T-helper 22 cell (primary cell): Measurements from ENCODE around the gene CTBP2.
"Not testable (repeated sequence)": the region's sequence is repeated elsewhere in the genome, so short reads cannot be mapped to it uniquely, and the experiment has no call there.

ENCODE experiments used
- DNase-seq: peaks from one replicate; pipeline ENCODE4 v3.0.0-alpha.2; 2020; ENCODE audit warnings: low read depth

The CTBP2 gene

DNA sequence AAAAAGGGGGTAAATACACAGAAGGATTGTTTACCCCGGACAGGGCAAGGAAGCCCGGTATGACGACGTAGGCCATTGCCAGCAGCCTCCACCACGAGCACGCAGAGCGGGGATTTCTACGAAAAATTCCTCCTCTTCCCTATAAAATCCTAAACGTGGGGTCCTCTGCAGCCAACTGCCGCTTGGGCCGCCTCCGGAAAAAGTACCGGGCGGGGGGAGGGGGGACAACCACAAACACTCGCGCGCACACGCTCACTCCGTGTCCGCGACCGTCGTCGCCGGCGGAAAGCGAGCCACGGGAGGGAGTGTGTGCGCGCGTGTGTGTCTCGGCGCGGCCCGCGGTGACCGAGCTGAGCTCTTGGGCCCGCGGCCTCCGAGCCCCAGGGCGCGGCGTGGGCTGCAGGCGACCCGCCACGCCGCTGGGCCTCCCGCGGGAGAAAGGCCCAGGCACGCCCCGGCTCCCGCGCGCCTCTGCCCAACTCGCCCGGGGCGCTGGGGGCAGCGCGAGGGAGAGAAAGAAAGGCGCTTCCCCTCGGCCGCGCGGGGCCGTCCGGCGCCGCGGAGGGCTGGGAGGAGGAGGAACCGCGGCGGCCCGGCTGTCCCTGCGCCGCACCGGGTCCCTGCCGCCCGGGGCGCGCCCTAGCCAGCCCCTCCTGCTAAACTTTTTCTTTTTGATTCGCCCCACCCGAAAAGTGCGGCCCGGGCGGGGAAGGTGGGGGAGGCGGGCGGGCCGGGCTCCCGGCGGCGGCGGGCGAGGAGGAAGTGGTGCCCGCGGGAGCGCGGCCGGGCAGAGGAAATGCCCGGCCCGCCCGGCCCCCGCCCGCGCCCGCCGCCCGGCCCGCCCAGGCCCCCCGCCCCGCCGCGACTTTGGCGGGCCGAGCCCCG, 1.5 kb downstream of the CTBP2 start:
- DNase-seq, result no peak

DNA sequence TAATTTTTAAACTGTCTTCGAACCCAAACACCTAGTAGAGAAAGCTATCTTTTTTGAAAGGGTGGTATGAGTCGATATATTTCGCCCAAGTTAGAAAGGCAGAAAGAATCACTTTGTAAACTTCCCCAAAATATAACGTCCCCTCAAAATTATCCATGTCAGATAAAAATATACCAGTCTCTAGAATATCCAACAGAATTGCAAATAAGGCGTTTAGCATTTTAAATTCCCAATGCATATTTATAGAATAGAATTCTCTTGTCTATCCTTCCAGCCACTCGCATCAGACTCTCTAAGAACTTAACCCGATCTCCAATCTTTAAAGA, 2.1 kb downstream of the CTBP2 start:
- no peak for DNase-seq

DNA sequence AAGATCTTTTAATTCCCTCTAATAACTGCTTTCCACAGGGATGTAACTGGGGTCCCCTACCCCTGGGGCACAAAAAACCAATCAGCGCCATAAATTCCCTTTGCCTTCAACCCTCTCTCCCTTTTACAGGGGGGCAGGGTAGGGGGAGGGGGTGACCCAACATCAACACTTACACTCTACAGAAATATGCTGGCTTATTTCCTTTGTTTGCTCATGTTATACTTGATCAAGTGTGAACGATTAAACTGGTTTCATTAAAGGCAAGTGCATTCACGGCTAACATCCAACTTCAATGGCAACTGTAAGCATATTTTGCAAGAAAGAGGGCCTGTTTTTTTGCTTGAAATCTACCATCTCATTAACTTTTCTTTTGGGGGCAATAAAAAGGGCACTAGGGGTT, 2.9 kb downstream of the CTBP2 start:
- no peak for DNase-seq

DNA sequence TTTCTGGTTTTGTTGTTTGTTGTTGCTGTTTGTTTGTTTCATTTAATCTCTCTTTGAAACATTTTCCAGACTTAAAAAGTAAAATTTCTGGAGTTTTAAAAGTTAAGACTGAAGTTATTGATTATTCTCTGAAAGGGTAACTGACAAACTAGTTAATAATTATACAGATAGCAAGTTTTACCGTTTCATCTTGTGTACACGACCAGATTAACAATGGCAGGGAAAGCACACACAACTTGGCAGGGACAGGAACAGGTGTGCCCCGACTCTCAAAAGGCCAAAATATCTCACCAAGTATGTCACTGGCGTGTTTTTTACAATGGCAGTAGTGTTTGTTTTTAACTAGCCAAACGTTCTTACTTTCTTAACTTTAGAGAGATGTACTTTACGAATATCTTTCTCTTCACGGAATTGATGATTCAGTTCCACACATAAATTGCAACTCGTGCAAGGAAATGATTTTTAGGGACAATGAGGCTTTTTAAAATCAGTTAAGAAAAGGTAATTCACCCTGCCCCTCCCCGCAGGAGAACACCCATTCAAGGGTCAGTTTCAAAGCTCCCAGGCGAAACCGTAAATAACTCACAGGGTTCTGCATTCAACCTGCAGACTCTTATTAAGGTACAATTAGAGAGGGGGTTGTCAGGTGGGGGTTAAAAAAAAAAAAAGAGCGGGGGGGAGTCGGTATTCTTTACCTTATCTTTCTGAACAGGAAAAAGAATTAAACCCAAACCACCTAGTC, 3.5 kb downstream of the CTBP2 start:
- no peak for DNase-seq

DNA sequence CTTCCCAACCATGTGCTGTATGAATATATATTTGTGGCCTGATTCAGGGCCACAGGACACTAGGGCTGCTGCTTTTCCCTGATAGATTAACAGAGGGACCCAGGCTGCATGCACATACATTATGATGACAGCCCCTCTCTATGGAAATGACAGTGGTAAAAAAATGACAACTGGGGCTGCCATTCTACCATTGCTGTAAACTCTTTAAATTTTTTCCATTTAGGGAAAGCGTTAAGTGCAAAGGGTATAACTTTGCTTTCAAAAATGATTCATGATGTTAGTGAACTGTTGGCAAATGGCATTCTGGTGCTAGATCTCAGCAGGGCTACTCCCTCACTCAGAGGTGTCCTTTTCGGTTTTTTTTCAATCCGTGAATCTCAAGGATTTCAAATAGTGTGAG, 4.2 kb downstream of the CTBP2 start:
- no peak for DNase-seq

DNA sequence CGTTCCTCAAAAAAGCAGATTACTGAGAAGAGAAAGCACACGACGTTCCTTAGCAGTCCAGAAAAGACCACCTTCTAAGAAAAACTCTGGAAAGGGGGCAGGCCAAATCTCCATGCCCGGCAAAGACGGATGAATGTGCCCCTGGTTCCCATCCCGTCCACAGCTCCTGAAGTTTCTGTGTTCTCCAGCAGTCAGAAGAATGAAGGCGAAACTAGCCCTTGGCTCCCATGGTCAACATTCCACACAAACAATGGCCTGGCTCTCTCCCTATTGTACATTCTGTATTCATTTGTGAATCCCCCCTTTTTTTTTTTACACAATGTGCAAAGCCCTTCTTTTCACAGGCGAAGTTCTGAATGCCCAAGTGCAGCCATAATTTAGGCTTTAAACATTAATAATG, 5.3 kb downstream of the CTBP2 start:
- DNase-seq, result no peak

DNA sequence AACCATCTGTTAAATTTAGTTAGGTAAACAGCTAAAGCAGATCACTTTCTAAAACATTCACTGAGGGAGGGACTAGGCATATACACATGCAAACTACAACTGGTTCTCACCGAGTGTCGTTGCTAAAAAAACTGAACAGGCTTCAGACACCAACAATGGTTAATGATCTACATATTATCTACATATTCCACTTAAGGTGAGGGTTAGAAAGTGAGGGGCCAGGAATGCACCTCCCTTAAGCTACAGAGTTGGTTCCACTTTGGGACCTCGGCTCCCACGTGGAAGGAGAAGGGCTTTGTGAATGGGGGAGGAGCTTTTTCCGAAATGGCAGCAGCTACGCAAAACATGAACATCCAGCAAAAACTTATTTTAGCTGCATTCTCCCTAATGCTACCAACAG, 5.8 kb downstream of the CTBP2 start:
- DNase-seq, result no peak

DNA sequence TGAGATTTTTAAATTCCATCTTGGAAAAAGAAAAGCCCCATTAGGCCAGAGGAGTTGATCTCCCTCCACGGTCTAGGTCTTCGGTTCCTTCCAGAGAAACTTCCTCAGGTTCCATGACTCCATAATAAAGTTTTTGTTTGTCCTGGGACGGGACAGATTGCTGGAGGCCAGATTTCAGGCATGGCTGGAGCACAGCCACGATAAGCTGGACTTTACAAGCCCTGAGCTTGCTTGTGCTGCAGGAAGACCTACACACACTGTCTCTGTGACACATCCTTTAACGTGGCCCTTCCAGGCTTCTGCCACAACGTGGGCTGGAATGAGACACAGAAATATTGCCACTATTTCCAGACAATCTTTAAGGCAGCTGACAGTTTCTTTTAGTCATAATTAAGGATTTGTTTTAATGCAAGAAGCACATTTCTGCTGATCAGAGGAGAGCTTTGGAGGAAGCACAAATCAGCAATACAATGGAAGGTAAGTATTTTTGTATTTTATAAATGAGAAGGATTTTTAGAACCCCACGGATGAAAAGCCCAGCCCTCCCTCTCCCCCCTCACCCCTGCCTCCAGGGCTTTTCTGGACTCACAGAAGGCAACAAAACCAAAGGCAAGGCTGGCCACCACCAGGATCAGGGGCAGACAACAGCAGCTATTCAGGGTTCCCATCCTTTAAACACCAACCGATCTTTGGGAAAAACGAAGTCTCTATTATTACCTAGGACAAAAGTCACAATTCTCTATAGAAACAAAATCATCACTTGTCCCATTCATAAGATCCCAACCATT, 6.5 kb downstream of the CTBP2 start:
- no peak for DNase-seq

DNA sequence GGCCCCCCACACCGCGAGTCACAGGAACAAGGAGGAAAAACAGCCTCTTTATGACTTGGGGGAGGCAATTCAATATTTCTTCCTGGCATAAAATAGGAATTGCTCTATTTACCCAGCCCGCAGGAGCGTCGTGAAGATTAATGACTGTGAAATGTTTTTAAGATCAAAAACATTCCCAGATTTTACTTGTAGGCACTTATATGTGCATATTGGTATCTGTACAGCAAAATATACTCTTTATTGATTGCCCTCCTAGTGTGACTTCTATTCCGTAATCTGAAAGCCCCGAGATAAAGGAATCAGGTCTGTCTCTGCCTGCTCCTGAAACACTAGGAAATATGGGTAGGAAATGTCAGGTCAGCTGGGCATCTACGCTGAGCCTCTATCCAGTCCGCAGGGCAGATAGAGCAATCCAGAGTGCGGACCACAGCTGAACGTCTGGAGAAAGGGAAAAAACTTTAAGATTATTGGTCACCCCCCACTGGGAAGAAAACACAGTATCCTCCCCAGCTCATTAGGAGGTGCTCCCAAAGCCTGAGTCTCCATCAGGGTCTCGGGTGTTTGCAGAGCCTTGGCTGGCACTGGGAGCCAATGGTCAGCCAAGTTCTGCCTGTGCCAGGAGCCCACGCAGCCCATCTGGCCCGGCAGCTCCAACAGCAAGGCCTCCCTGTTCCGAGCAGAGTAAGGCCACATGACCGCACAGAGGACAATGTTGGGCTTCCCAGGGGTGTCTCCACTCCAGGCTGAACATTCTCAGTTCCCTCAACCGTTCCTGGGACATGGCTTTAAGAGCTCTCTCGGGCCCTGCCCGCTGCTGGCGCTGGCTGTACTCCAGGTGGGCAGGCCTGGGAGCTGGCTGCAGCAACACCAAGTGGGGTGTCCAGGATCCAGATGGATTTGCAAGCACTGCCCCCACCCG, 7.7 kb downstream of the CTBP2 start:
- DNase-seq, result no peak

DNA sequence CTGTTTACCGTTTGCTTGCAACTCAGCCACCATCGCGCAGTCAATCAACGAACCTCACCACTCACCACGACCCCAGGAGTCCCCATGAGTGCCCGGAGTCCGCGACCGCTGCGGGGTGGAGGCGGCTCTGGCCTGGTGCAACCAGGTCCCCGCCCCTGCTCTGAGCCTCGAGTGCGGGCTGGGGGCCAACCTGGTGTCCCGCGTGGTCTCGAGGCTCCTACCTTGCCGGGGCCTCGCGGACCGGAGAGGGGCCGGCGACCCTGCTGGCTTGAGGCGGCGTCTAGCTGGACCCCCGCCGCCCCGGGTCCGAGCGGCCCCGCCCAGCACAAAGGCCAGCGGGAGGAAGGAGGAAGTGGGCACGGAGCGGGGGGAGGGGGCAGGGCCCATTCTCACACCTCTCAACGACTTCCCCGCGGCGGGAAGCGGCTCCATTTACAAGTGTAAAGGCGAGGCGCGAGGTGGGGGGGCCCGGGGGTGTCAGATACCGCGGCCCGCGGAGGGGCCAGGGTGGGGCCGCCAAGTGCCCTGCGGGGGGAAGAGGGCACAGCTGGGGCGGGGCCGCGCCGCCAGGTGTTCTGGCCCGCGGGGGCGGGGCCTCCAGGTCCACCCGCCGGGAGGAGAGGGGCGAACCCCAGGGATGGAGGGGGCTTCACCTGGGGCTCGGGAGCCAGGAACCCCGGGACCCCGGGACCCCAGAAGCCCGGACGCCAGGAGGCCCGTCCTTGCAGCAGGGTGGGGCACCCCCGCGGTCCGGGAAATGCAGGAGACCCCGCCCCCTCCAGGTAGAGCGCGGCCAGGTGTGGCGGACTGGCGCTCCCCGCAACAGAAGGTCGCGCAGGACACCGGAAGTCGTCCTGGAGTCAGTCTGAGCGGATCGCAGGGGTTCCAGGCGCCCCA, 8.6 kb downstream of the CTBP2 start:
- DNase-seq, result no peak

DNA sequence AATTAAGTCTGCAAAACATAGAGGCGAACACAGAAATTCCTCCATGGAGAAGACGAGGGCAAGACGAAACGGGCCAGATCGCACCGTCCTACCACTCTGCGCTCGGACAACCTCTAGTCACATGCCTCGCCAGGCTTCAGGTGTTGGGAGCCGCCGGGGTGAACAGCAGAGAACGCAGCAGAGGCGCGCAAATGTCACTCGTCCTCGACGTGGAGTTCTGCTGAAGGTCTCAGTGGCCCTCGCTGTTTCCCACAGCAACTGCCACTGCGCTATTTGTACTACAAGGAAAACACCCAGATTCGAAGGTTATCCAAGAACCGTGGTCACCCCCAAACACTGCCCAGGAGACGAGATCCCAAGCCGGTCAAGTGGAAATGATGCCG, 9.2 kb downstream of the CTBP2 start:
- DNase-seq, result no peak

DNA sequence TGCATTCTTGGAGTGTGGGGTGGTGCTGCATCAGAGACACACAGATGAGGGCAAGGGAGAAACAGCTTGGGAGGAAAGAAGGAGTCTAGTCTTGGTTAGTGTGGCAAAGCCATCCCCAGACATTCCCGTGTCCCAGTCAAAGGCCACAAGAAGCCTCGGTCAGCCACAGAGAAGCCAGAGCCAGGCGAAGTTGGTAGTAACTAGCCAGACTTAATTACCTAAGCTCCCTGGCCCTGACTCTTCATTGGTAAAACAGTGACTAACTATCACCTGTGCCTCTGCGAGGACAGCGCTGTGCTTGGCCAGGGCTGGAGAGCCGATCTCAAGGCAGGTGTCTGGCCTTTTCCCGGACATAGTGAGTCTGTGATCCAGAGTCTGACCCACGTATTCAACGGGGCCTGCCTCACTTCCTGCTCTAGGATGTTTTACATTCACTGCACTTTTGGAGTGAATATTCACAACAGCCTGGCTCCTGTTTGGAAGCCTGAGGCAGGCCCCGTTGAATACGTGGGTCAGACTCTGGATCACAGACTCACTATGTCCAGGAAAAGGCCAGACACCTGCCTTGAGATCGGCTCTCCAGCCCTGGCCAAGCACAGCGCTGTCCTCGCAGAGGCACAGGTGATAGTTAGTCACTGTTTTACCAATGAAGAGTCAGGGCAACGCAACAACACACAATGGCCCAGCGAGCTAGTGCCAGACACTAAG, 9.8 kb downstream of the CTBP2 start:
- DNase-seq, result not testable (repeated sequence)

DNA sequence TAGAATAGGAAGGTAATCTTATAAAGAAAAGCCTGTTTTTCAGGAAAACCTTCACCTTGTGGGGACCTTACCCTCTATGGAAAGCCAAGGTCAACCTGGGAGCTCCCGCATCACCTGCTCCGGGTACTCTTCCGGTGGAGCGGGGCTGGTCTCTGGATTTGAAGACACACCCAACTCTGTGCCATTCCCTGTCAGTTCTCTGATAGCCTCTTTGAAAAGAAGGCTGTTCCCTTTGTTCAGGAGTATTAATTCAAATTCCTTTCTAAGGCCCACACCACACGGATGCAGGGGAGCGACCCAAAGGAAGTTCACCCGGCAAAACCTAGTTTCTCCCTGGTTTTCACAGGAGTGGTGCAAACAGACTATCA, 10.7 kb downstream of the CTBP2 start:
- DNase-seq, result no peak

DNA sequence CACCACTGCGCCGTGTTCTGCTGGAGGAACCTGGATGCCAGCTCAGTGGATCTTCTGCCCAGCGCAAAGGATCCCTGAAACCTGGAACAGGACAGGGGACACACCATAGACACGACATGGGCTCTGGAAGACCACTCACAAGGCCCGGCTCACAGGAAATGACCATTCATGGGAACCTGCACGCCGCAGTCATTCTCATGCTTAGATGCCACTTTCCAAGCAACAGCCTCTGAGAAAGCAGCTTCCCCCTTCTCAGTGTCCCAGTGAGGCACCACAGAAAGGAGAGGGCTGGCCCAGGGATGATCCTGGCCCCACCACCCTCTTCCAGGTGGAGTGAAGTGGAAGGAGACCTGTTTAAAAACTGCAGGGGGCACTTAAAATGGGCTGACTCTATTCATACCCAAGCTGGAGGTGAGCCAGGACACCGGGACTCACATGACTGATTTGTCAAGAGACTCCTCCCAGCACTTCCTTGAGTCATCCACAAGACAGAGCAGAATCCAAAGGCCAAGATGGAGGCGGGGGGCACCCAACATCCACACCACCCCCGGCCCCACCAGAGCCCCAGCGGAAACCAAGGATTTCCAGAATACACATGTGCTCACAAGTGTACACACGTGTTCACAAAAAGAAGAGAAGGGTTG, 11.2 kb downstream of the CTBP2 start:
- no peak for DNase-seq

DNA sequence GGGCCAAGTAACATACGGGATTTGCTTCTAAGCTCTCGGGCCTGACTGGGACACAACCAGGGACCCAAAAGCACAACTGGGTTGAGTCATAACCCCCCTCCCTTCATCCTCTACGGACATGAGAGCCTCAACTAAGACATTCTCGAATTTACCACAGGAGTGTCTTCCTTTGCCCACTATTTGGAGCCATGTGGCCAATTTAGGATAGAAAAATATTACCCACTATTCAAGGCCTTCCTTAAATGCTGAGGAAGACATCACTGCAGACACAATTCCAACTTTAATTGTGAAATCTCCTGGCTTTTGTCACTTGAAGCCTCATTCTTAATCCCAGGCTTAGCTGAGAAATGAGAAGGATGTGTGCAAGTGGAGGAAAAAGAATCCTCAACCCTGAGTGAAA, 11.8 kb downstream of the CTBP2 start:
- no peak for DNase-seq

DNA sequence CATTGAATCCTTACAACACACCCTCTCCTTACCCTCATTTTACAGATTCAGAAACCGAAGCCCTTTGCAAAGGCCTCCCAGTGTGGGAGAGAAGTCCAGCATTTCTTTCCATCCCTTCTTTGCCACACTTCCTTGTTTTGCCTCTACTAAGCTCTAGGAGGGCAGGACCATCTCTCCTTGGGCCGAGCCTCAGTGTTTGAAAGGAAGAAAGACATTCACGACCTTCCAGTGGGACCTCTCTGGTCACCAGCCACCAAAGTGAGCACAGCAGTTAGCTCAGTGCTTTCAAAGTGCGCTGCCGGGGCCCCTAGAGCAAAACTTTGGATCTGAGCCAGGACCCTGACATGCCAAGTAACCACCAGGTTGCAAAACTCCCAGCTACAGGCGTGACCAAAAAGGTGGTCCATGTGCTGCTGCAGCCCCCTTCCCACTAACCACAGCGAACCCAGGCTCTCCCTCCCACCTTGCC, 12.4 kb downstream of the CTBP2 start:
- DNase-seq, result no peak

DNA sequence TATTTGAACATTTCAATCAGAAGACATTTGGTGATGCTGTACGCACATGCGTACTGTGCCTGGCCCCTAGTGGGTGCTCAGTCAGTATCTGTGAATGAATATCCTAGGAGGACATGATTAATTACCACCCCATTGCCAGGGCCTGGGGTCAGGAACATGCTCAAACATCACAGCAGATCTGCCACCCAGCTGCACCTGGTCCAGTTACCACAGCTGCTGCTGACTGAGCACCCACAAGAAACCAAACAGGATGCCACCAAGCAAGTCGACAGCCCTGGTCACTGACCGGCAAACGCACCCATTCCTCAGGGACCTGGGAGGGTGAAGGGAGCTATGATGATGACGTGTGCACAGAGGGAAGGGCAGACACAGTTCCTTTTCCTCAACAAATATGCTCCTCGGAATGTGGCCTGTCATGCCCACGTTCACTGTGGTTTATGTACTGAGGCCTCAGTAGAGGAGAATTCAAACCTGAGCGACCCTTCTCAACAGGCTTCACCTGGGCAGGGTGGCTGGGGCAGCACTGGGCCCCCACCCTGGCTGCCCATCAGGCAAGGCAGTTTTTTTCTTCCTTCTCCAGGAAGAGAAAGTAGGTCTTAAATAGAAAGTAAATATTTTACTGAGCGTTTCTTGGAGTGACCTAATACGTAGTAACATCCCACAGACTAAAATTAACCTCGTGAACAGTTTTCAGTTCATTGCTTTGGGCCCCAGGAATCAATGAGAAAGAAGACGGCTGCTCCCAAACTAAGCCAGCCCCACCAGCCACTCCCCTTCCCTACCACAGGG, 13.4 kb downstream of the CTBP2 start:
- DNase-seq, result no peak

DNA sequence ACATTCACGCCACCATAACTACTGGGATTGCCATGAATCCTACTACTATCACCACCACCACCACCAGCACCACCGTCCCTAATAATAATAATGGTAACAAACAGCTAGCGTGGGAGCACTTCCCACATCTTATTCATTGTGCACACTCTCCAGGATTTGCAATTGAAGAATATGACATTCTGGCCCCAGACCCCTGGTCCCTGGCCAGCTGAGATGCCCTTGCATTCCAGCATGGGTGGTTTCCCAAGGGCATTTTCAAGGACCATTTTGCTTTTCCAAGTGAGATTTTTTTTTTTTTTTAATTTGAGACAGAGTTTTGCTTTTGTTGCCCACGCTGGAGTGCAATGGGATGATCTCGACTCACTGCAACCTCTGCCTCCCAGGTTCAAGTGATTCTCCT, 14.7 kb downstream of the CTBP2 start:
- DNase-seq, result no peak
